Progenitor cell of endocrine pancreas (in vitro differentiated cells): ENCODE results near the gene NUDT21. TPM values are rescaled to one million over a fixed set of nuclear protein-coding genes. Genes with fewer than 3 reads are reported as not detected.

Experiments used
- DNase-seq: peaks from one replicate; pipeline ENCODE4 v3.0.0; 2021; ENCODE audit warnings: low spot score; ENCODE audit not compliant: unreplicated experiment
- H3K27ac Mint-ChIP-seq: 2 replicates; pipeline ENCODE4 v1.8.0; 2021; ENCODE audit warnings: mild to moderate bottlenecking, moderate library complexity, mixed read lengths
- H3K27me3 Mint-ChIP-seq: 2 replicates; pipeline ENCODE4 v1.8.0; 2021; ENCODE audit warnings: mixed read lengths
- H3K36me3 Mint-ChIP-seq: 2 replicates; pipeline ENCODE4 v1.8.0; 2022; ENCODE audit warnings: mixed read lengths; ENCODE audit not compliant: insufficient read depth
- H3K4me1 Mint-ChIP-seq: 2 replicates; pipeline ENCODE4 v1.8.0; 2021; ENCODE audit warnings: low read depth, mixed read lengths
- H3K4me3 Mint-ChIP-seq: 2 replicates; pipeline ENCODE4 v1.8.0; 2021; ENCODE audit warnings: low read depth, mild to moderate bottlenecking, moderate library complexity, mixed read lengths
- H3K9me3 Mint-ChIP-seq: 2 replicates; pipeline ENCODE4 v1.8.0; 2021; ENCODE audit warnings: low read depth, mixed read lengths
- CTCF ChIP-seq: fragments of 200-600 bp; sonication (generic); IDR thresholded peaks from one replicate; pipeline ENCODE4 v1.5.0; 2021; ENCODE audit warnings: antibody characterized with exemption, mild to moderate bottlenecking; ENCODE audit not compliant: unreplicated experiment
- total RNA-seq: library from RNA; stranded (reverse); gene quantifications from 2 replicates; pipeline ENCODE4 v1.2.1, GENCODE V29; 2021

The NUDT21 gene
- total RNA-seq, 1 donor from 2014 or later, result 139 TPM

- no peaks in the 10 kb centered on the region for H3K9me3 Mint-ChIP-seq
- no peak for TF ChIP-seq CTCF
Observed at GRCh38 chr16:56488035-56488434, 36.9 kb upstream of the NUDT21 start.

GRCh38 chr16:56483394-56483793, 32.3 kb upstream of the NUDT21 start:
- Mint-ChIP-seq H3K4me1 (no peaks in the 10 kb centered on the region), H3K27ac (no peak overlapping the region), H3K27me3 (no peaks in the 10 kb centered on the region), H3K9me3 (no peaks in the 10 kb centered on the region), H3K36me3 (peaks cover 8% of the 10 kb centered on the region), H3K4me3 (no peak overlapping the region)
- TF ChIP-seq CTCF, result no peak
- DNase-seq, result no peak

More at GRCh38 chr16:56488035-56488434, 36.9 kb upstream of the NUDT21 start:
- Mint-ChIP-seq H3K36me3 (peaks cover 6% of the 10 kb centered on the region), H3K4me3 (no peak overlapping the region), H3K27me3 (no peaks in the 10 kb centered on the region), H3K4me1 (no peaks in the 10 kb centered on the region), H3K27ac (no peak overlapping the region)
- no peak for DNase-seq

- Mint-ChIP-seq H3K27me3 (no peaks in the 10 kb centered on the region), H3K4me3 (no peak overlapping the region), H3K4me1 (no peaks in the 10 kb centered on the region), H3K9me3 (no peaks in the 10 kb centered on the region), H3K36me3 (peaks cover 8% of the 10 kb centered on the region), H3K27ac (no peak overlapping the region)
- no peak for TF ChIP-seq CTCF
- DNase-seq, result no peak
Observed at GRCh38 chr16:56482683-56483236, 31.6 kb upstream of the NUDT21 start.

GRCh38 chr16:56481468-56482122, 30.5 kb upstream of the NUDT21 start:
- Mint-ChIP-seq H3K27me3 (no peaks in the 10 kb centered on the region), H3K4me1 (no peaks in the 10 kb centered on the region), H3K9me3 (no peaks in the 10 kb centered on the region), H3K36me3 (peaks cover 13% of the 10 kb centered on the region), H3K27ac (no peak overlapping the region), H3K4me3 (no peak overlapping the region)
- TF ChIP-seq CTCF, result no peak
- DNase-seq, result no peak

GRCh38 chr16:56480776-56481467, 29.8 kb upstream of the NUDT21 start:
- Mint-ChIP-seq H3K4me1 (no peaks in the 10 kb centered on the region), H3K9me3 (no peaks in the 10 kb centered on the region), H3K27ac (no peak overlapping the region), H3K27me3 (no peaks in the 10 kb centered on the region), H3K36me3 (peaks cover 12% of the 10 kb centered on the region), H3K4me3 (no peak overlapping the region)
- TF ChIP-seq CTCF, result no peak
- DNase-seq, result no peak
